ENCODE data around the gene AHR.

- TF ChIP-seq CTCF (IDR thresholded peaks at IDR 0.05) (no peak), EP300 (IDR thresholded peaks at IDR 0.05) (no peak)
Observed at GRCh38 chr7:17253885-17254284, 44.6 kb upstream of the AHR start.

Data from upper lobe of left lung (tissue), 4 donors.